HG03457 (cell line): ENCODE results near the gene SLC12A4.

Experiments
- ATAC-seq: cut with Tn5 transposase; IDR thresholded peaks from one replicate; pipeline ENCODE4 v1.9.1; 2021; ENCODE audit warnings: moderate number of reproducible peaks; ENCODE audit not compliant: unreplicated experiment

Gene SLC12A4

DNA sequence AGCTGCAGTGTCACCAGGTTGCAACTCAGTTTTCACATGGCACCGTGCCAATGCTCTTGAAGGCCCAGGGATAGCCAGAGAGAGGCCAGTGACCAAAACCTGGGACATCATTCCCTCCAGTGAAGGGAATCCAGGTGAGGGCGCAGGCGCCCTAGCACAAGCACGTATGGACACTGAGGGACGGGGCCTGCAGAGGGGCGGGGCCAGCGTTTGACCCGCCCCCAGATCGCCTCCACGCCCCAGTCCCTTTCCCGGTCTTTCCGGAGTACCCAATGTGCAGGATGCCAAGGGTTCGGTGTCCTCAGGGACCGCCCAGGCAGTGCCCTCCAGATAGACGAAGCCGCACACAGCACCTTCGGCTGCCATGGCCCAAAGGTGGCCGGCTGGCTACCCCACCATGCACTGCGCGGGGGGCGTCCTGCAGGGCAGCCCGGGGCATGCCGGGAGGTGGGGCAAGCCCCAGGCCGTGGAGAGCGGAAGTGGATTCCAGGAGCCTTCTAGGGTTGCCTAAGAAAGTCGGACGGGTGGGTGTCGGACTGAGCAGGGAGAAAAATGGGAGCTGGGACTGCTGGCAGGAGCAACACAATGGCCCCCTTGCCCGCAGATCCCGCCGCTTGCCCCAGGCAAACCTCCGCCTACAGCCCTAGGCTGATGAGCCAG, 4.6 kb downstream of the SLC12A4 start:
- no peak for ATAC-seq

DNA sequence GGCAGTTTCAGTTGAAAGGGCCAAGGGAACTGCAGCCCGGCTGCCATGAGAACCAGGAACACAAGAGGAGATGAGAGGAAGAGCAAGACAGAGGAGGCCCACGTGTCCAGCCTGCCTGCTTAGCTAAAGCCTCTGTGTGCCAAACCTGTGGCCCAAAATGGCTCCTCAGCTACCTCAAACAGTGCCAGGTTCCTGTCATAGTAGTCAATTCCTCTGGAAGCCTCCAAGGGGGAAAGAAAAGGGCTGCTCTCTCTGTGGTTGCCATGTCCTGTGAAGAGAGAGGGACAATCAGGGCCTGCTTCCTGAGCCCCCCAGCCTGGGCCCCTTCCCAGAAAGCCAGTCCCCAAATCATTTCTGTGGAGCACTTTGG, 5.2 kb downstream of the SLC12A4 start:
- ATAC-seq: no peak

GRCh38 chr16:67962135-67962534, 6.3 kb downstream of the SLC12A4 start:
- ATAC-seq: no peak

- no peak for ATAC-seq
Observed at GRCh38 chr16:67961551-67961957, 6.9 kb downstream of the SLC12A4 start.

- no peak for ATAC-seq
Observed at GRCh38 chr16:67959536-67960329, 8.7 kb downstream of the SLC12A4 start.

GRCh38 chr16:67957622-67958021, 10.8 kb downstream of the SLC12A4 start:
- no peak for ATAC-seq

GRCh38 chr16:67954421-67955196, 13.8 kb downstream of the SLC12A4 start:
- ATAC-seq: no peak

GRCh38 chr16:67953641-67954375, 14.6 kb downstream of the SLC12A4 start:
- no peak for ATAC-seq

GRCh38 chr16:67951485-67951884, 17.0 kb downstream of the SLC12A4 start:
- no peak for ATAC-seq

DNA sequence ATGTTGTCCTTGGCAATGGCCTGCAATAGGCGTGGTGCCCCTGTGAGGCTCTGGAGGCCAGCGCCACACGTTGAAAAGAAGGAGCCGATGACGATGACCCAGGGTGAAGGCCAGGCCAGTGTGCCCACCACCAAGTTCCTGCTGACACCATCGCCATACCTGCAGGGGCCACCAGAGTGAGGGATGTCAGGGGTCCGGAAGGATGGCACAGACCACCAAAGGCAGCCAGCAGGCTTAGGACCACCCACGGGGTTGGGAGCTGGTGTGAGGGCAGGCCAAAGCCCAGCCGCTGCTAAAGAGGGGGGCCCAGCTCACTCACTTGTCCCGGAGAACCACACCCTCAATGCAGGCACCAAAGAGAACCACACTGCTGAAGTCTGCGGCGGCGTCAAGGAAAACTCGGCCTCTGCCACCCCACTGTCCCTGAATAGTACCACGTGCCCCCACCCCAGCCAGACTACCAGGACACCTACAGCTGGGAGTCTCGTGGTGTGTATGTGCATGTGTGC, 18.0 kb downstream of the SLC12A4 start:
- ATAC-seq: no peak

DNA sequence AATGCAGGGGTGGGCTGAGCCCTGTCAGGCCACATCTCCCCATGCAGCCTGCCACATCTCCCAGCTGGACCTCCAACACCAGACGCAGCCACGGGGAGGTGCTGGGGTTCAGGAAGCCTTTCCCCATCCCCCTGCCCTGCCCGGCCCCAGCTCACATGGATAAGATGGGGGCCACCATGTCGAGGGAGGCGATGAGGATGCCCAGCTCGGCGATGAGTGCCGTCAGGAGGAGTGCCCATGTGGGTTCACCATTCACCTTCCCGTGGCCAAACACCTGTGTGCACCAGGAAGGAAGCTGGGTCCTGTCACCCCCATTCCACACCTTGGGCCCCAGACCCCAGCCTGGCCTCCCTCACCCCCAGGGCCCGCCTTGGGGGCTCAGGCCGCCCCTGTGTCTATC, 18.8 kb downstream of the SLC12A4 start:
- no peak for ATAC-seq

GRCh38 chr16:67948015-67948414, 20.4 kb downstream of the SLC12A4 start:
- no peak for ATAC-seq

DNA sequence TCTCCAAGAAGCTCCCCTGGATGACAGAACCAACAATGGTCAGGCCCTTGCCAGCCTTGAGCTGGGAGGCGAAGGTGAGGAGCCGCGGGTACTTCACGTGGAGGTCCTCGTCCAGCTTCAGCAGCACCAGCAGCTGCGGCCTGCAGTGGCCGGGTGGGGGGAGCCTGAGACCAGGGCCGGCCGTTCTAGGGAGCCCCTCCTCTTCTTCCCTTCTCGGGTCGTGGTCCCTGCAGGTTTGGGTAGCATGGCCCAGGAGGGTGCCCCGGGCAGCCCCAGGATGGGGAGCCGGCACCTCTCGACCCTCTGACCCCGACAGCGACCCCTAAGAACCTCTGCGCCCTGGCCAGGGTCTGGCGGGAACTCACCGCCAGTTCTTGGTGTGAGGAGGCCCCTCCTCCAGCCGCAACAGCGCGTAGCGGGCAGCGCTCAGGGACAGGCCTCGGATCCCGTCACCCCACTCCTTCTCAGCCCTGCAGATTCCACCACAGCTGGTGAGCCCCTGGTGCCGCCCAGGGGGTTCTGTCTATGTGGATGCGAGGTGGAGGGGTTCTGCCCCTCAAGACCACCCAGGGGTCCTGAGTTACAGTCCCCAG, 21.4 kb downstream of the SLC12A4 start:
- ATAC-seq: no peak

DNA sequence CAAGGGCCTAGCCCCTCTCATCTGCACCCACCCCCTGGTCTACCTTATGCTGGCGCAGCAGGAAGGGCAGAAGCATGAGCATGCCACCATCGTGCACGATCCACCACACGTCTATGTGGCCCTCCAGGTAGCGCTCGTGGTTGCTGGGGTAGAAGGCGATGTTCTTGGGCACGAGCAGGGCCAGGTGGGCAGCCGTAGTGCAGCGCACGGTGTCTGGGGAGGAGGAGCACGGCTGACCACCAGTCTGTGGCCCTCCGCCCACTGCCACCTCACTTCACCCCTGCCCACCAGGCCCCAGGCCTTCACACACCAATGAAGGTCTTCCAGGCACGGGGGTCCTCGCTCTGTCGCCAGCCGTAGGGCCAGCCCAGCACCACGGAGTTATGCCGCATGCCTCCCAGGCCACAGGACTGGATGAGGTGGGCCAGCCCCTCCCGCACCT, 22.3 kb downstream of the SLC12A4 start:
- no peak for ATAC-seq

DNA sequence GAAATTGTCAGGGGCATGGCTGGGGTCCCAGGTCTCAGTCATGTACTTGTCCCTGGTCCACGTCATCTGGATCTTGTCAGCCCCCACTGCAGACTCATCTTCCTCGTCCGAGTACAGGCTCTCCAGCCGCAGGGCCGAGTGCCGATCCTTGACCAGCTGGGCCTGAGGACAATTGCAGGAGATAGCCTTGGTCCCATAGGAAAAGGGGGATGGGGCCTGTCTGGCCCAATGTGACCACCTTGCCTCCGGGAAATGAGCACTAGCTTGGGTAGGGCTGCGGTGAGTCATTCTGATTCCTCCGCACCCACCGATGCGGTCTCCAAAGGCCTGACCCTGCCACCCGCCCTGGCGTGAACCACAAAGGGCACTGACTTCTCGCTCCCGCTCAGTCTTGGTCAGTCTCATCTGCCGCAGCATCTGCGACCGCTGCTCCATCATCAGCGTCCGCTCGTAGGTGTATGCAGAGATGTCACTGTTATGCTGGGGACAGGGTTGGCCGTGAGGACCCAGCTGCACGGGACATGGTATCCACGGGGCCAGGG, 23.0 kb downstream of the SLC12A4 start:
- no peak for ATAC-seq

GRCh38 chr16:67944690-67945391, 23.6 kb downstream of the SLC12A4 start:
- no peak for ATAC-seq

GRCh38 chr16:67943619-67944504, 24.6 kb downstream of the SLC12A4 start, which contains the start of gene LCAT:
Gene LCAT, minus strand, starts transcription at chr16:67944120. Its CDS starts 19 bp downstream, at chr16:67944101.
- no peak for ATAC-seq

GRCh38 chr16:67943256-67943618, 25.2 kb downstream of the SLC12A4 start:
- no peak for ATAC-seq
